Fibroblast of lung (primary cell): ENCODE measurements around the gene DTWD1.
"Not testable (repeated sequence)": the region's sequence is repeated elsewhere in the genome, so short reads cannot be mapped to it uniquely, and the experiment has no call there.

Experiments used
- EZH2 ChIP-seq: IDR thresholded peaks from 2 replicates; pipeline ENCODE4 v1.5.1; 2012; ENCODE audit warnings: low read length, control low read depth, mild to moderate bottlenecking; ENCODE audit errors: missing control alignments
- TF ChIP-seq, protein P1 (sequence below), 2 donors: IDR thresholded peaks in 1 of 2; conservative IDR thresholded peaks in 1 of 2; 1 replicate in 1 of 2; 2 replicates in 1 of 2; pipeline ENCODE4 v1.5.1; 2011 to 2012; ENCODE audit warnings: low read length in 2 of 2, control low read depth in 1 of 2, inconsistent platforms in 1 of 2, low read depth in 1 of 2, mild to moderate bottlenecking in 1 of 2

DNA sequence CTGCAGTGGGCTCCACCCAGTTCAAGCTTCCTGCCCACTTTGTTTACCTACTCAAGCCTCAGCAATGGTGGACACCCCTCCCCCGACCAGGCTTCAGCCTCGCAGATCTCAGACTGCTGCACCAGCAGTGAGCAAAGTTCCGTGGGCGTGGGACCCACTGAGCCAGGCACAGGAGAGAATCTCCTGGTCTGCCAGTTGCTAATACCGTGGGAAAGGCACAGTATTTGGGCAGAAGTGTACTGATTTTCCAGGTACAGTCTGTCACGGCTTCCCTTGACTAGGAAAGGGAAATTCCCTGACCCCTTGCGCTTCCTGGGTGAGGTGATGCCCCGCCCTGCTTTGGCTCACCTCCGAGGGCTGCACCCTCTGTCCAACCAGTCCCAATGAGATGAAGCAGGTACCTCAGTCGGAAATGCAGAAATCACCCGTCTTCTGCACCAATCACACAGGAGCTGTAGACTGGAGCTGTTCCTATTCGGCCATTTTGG is 28.0 kb upstream of the DTWD1 start:
- TF ChIP-seq, protein P1, sequence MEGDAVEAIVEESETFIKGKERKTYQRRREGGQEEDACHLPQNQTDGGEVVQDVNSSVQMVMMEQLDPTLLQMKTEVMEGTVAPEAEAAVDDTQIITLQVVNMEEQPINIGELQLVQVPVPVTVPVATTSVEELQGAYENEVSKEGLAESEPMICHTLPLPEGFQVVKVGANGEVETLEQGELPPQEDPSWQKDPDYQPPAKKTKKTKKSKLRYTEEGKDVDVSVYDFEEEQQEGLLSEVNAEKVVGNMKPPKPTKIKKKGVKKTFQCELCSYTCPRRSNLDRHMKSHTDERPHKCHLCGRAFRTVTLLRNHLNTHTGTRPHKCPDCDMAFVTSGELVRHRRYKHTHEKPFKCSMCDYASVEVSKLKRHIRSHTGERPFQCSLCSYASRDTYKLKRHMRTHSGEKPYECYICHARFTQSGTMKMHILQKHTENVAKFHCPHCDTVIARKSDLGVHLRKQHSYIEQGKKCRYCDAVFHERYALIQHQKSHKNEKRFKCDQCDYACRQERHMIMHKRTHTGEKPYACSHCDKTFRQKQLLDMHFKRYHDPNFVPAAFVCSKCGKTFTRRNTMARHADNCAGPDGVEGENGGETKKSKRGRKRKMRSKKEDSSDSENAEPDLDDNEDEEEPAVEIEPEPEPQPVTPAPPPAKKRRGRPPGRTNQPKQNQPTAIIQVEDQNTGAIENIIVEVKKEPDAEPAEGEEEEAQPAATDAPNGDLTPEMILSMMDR (conservative IDR thresholded peaks at IDR 0.05 in 1 of 2, IDR thresholded peaks at IDR 0.05 in 1 of 2; ENCODE audit: low read depth in 1 of 2, low read length in 2 of 2), result not testable (repeated sequence)
- not testable (repeated sequence) for TF ChIP-seq EZH2
